Endometrium (tissue), 2 donors: ENCODE data around the gene EN2.

Experiments used
- FAIRE-seq: peaks from 2 replicates; lab custom pipeline; 2012; peaks lifted over from hg19 to GRCh38; lab: Jason Lieb, UNC
- donor health status: control.
- donor health status: control.

Gene EN2

GRCh38 chr7:155486783-155487508 is 29.0 kb downstream of the EN2 start:
- no peak for FAIRE-seq

- no peak for FAIRE-seq
Measured at GRCh38 chr7:155487509-155488482, 29.9 kb downstream of the EN2 start.

- no peak for FAIRE-seq
Measured at GRCh38 chr7:155488483-155489127, 30.7 kb downstream of the EN2 start.

- FAIRE-seq: no peak
Measured at GRCh38 chr7:155489158-155489840, 31.4 kb downstream of the EN2 start.

GRCh38 chr7:155489862-155490696 is 32.1 kb downstream of the EN2 start:
- FAIRE-seq: no peak

- no peak for FAIRE-seq
Measured at GRCh38 chr7:155490697-155491628, 33.0 kb downstream of the EN2 start.

GRCh38 chr7:155491812-155492211 is 33.9 kb downstream of the EN2 start:
- no peak for FAIRE-seq

GRCh38 chr7:155493744-155494538 is 36.0 kb downstream of the EN2 start:
- FAIRE-seq: no peak

GRCh38 chr7:155494551-155494950 is 36.6 kb downstream of the EN2 start:
- no peak for FAIRE-seq

- FAIRE-seq: no peak
Measured at GRCh38 chr7:155495440-155496248, 37.7 kb downstream of the EN2 start.

GRCh38 chr7:155496267-155497005 is 38.5 kb downstream of the EN2 start:
- FAIRE-seq: no peak

GRCh38 chr7:155497149-155497901 is 39.4 kb downstream of the EN2 start:
- no peak for FAIRE-seq

- FAIRE-seq: no peak
Measured at GRCh38 chr7:155505422-155505793, 47.5 kb downstream of the EN2 start.

- no peak for FAIRE-seq
Measured at GRCh38 chr7:155506854-155507337, 49.0 kb downstream of the EN2 start.

GRCh38 chr7:155507576-155507975 is 49.6 kb downstream of the EN2 start:
- FAIRE-seq: no peak
